Activated B cell treated with CpG ODN at 0.5 μM for 24 hours (primary cell): ENCODE results near the gene PROC. TPM values are rescaled to one million over a fixed set of nuclear protein-coding genes. Genes with fewer than 3 reads are reported as not detected.

ENCODE experiments used
- ATAC-seq: fragments of 200-7000 bp; cut with Tn5 transposase; one replicate; pipeline ENCODE4 v1.10.0; 2021; ENCODE audit warnings: low read depth, mild to moderate bottlenecking, moderate library complexity
- CTCF ChIA-PET: fragments of 350-600 bp; sonication (Branson Sonifier 250); formaldehyde crosslinking; loops from one replicate; lab custom pipeline; 2021; ENCODE audit warnings: antibody characterized with exemption; lab: Charles Lee
- POLR2A ChIA-PET: fragments of 350-600 bp; sonication (Branson Sonifier 250); formaldehyde crosslinking; loops from one replicate; lab custom pipeline; 2021; ENCODE audit warnings: antibody characterized with exemption; lab: Charles Lee
- DNase-seq: peaks from one replicate; pipeline ENCODE4 v3.0.0; 2022
- H3K27ac Mint-ChIP-seq: one replicate; pipeline ENCODE4 v1.8.0; 2020; ENCODE audit warnings: mixed read lengths
- H3K27me3 Mint-ChIP-seq: one replicate; pipeline ENCODE4 v1.8.0; 2021; ENCODE audit warnings: mixed read lengths
- H3K36me3 Mint-ChIP-seq: one replicate; pipeline ENCODE4 v1.8.0; 2021; ENCODE audit warnings: low read depth, mixed read lengths
- H3K4me1 Mint-ChIP-seq: one replicate; pipeline ENCODE4 v1.8.0; 2021; ENCODE audit warnings: mixed read lengths
- H3K4me3 Mint-ChIP-seq: one replicate; pipeline ENCODE4 v1.8.0; 2020; ENCODE audit warnings: mild to moderate bottlenecking, mixed read lengths
- H3K9me3 Mint-ChIP-seq: one replicate; pipeline ENCODE4 v1.8.0; 2020; ENCODE audit warnings: mixed read lengths
- intact Hi-C: fragments of 100-400 bp; cut with micrococcal nuclease; formaldehyde crosslinking; loops from one replicate; pipeline ENCODE4 v1.15.1; 2024
- total RNA-seq: library from RNA; stranded (reverse); gene quantifications from 2 replicates; pipeline ENCODE4 v1.2.3, GENCODE V29; 2022
- TF ChIP-seq, protein P1 (sequence below): fragments of 200-600 bp; IDR thresholded peaks from one replicate; pipeline ENCODE4 v1.8.0; 2022; ENCODE audit warnings: antibody characterized with exemption, mild to moderate bottlenecking

The PROC gene
- total RNA-seq, 1 donor from 2014 or later, result not detected

GRCh38 chr2:127392828-127393578 is 25.2 kb upstream of the PROC start:
- ChIA-PET POLR2A (no interaction called here), CTCF (interaction anchor here (0.8 kb wide), 1 partner anchor 22 kb away, joined by 3 read pairs; no protein-coding TSS in a partner anchor)
- Mint-ChIP-seq H3K36me3 (peaks cover 5% of the 10 kb centered on the region), H3K27ac (no peak overlapping the region), H3K4me3 (no peak overlapping the region), H3K9me3 (peaks cover 2% of the 10 kb centered on the region), H3K27me3 (no peaks in the 10 kb centered on the region), H3K4me1 (peaks cover 39% of the 10 kb centered on the region)
- intact Hi-C loops, result no loop called here
- TF ChIP-seq, protein P1, sequence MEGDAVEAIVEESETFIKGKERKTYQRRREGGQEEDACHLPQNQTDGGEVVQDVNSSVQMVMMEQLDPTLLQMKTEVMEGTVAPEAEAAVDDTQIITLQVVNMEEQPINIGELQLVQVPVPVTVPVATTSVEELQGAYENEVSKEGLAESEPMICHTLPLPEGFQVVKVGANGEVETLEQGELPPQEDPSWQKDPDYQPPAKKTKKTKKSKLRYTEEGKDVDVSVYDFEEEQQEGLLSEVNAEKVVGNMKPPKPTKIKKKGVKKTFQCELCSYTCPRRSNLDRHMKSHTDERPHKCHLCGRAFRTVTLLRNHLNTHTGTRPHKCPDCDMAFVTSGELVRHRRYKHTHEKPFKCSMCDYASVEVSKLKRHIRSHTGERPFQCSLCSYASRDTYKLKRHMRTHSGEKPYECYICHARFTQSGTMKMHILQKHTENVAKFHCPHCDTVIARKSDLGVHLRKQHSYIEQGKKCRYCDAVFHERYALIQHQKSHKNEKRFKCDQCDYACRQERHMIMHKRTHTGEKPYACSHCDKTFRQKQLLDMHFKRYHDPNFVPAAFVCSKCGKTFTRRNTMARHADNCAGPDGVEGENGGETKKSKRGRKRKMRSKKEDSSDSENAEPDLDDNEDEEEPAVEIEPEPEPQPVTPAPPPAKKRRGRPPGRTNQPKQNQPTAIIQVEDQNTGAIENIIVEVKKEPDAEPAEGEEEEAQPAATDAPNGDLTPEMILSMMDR, result no peak
- ATAC-seq, result no peak
- no peak for DNase-seq

GRCh38 chr2:127394492-127394891 is 23.7 kb upstream of the PROC start:
- POLR2A ChIA-PET, result no interaction called here
- Mint-ChIP-seq H3K9me3 (peaks cover 2% of the 10 kb centered on the region), H3K27ac (no peak overlapping the region)

GRCh38 chr2:127397568-127398238 is 20.5 kb upstream of the PROC start:
- Mint-ChIP-seq H3K27me3 (no peaks in the 10 kb centered on the region), H3K27ac (no peak overlapping the region), H3K4me3 (no peak overlapping the region), H3K9me3 (peaks cover 2% of the 10 kb centered on the region), H3K4me1 (peaks cover 11% of the 10 kb centered on the region), H3K36me3 (peaks cover 5% of the 10 kb centered on the region)
- TF ChIP-seq, protein P1, result no peak
- intact Hi-C loops, result no loop called here
- CTCF ChIA-PET, result no interaction called here
- POLR2A ChIA-PET, result interaction anchor here (0.6 to 2.4 kb wide), 4 partner anchors 8 to 140 kb away, joined by 3 to 10 read pairs (median 5); no protein-coding TSS in a partner anchor
- DNase-seq, result no peak
- no peak for ATAC-seq

More at GRCh38 chr2:127394492-127394891, 23.7 kb upstream of the PROC start:
- no peak overlapping the region for H3K4me3 Mint-ChIP-seq
- peaks cover 5% of the 10 kb centered on the region for H3K36me3 Mint-ChIP-seq
- H3K27me3 Mint-ChIP-seq, result no peaks in the 10 kb centered on the region
- peaks cover 25% of the 10 kb centered on the region for H3K4me1 Mint-ChIP-seq
- ATAC-seq (no peak), DNase-seq (no peak)
- TF ChIP-seq, protein P1, result no peak
- CTCF ChIA-PET, result no interaction called here
- intact Hi-C loops, result no loop called here

GRCh38 chr2:127398239-127398590 is 20.0 kb upstream of the PROC start:
- DNase-seq (no peak), ATAC-seq (no peak)
- H3K27ac Mint-ChIP-seq, result no peak overlapping the region
- CTCF ChIA-PET, result no interaction called here
- TF ChIP-seq, protein P1, result no peak
- intact Hi-C loops, result no loop called here
- H3K4me1 Mint-ChIP-seq, result peaks cover 10% of the 10 kb centered on the region
- H3K36me3 Mint-ChIP-seq, result peaks cover 3% of the 10 kb centered on the region
- no peak overlapping the region for H3K4me3 Mint-ChIP-seq
- peaks cover 2% of the 10 kb centered on the region for H3K9me3 Mint-ChIP-seq
- POLR2A ChIA-PET, result interaction anchor here (0.6 to 2.4 kb wide), 4 partner anchors 9 to 139 kb away, joined by 3 to 10 read pairs (median 5); no protein-coding TSS in a partner anchor
- no peaks in the 10 kb centered on the region for H3K27me3 Mint-ChIP-seq

DNA sequence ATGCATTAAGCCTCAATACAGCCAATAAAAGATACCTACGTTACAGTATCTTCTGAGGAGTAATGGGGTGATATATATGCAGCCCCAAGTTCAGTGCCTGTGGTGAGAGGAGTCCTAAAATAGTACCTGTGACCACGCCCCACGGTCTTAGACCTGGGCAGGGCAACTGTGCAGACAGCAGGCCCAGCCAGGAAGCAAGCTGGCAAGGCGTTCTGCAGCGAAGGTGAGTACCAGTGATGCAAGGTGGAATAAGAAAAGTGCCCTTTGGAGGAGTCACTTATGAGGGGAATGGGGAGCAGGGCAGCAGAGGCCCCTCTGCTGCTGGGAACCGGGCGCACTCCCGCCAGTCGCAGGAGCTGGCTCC is 17.7 kb upstream of the PROC start:
- H3K9me3 Mint-ChIP-seq, result no peaks in the 10 kb centered on the region
- TF ChIP-seq, protein P1, result no peak
- ChIA-PET POLR2A (interaction anchor here (2.4 kb wide), 1 partner anchor 11 kb away, joined by 10 read pairs; no protein-coding TSS in a partner anchor), CTCF (no interaction called here)
- H3K36me3 Mint-ChIP-seq, result no peaks in the 10 kb centered on the region
- DNase-seq (no peak), ATAC-seq (no peak)
- H3K4me3 Mint-ChIP-seq, result no peak overlapping the region
- intact Hi-C loops, result no loop called here
- no peak overlapping the region for H3K27ac Mint-ChIP-seq
- H3K4me1 Mint-ChIP-seq, result peaks cover 25% of the 10 kb centered on the region
- H3K27me3 Mint-ChIP-seq, result no peaks in the 10 kb centered on the region
